Ishikawa (cell line): ENCODE data around the gene CSKMT.

ENCODE experiments used
- CEBPB ChIP-seq: IDR thresholded peaks from 2 replicates; pipeline ENCODE4 v1.6.1; 2012
- CREB1 ChIP-seq: IDR thresholded peaks from 2 replicates; pipeline ENCODE4 v1.6.1; 2012; ENCODE audit warnings: low read depth
- EGR1 ChIP-seq: IDR thresholded peaks from 2 replicates; pipeline ENCODE4 v1.6.1; 2012
- EP300 ChIP-seq: IDR thresholded peaks from 2 replicates; pipeline ENCODE4 v1.6.1; 2012; ENCODE audit warnings: borderline replicate concordance
- FOXM1 ChIP-seq: IDR thresholded peaks from 2 replicates; pipeline ENCODE4 v1.6.1; 2012; ENCODE audit warnings: low read depth, borderline replicate concordance
- MAX ChIP-seq: IDR thresholded peaks from 2 replicates; pipeline ENCODE4 v1.6.1; 2012
- NFIC ChIP-seq: IDR thresholded peaks from 2 replicates; pipeline ENCODE4 v1.6.1; 2012
- RAD21 ChIP-seq: IDR thresholded peaks from 2 replicates; pipeline ENCODE4 v1.6.1; 2012; ENCODE audit warnings: low read depth
- REST ChIP-seq: IDR thresholded peaks from 2 replicates; pipeline ENCODE4 v1.6.1; 2012; ENCODE audit warnings: low read depth, mild to moderate bottlenecking
- TAF1 ChIP-seq: IDR thresholded peaks from 2 replicates; pipeline ENCODE4 v1.6.1; 2012; ENCODE audit warnings: low read depth, mild to moderate bottlenecking
- TCF12 ChIP-seq: IDR thresholded peaks from 2 replicates; pipeline ENCODE4 v1.6.1; 2012; ENCODE audit warnings: low read depth
- TEAD4 ChIP-seq: IDR thresholded peaks from 2 replicates; pipeline ENCODE4 v1.6.1; 2012
- USF1 ChIP-seq: IDR thresholded peaks from 2 replicates; pipeline ENCODE4 v1.6.1; 2012
- YY1 ChIP-seq: IDR thresholded peaks from 2 replicates; pipeline ENCODE4 v1.6.1; 2012; ENCODE audit warnings: low read depth
- ZBTB7A ChIP-seq: IDR thresholded peaks from 2 replicates; pipeline ENCODE4 v1.6.1; 2012; ENCODE audit warnings: low read depth

Gene CSKMT

GRCh38 chr11:62664405-62665074 is 572 bp upstream of the CSKMT start:
- TF ChIP-seq FOXM1 (no peak), MAX (peak; percentile 10; the same call in 1 of the 2 replicates)

GRCh38 chr11:62665599-62666258 is 617 bp downstream of the CSKMT start:
- no peak for TF ChIP-seq RAD21
- TF ChIP-seq CEBPB = no peak
- TF ChIP-seq EP300 = 0 out of 2 replicates have a peak, but pooled peaks have one; percentile 32
- TF ChIP-seq MAX = peak; percentile 47
- TF ChIP-seq FOXM1 = no peak
- TF ChIP-seq ZBTB7A = no peak
- no peak for TF ChIP-seq TEAD4
- no peak for TF ChIP-seq EGR1
- no peak for TF ChIP-seq TAF1
- no peak for TF ChIP-seq USF1
- no peak for TF ChIP-seq CREB1
- TF ChIP-seq REST = no peak
- TF ChIP-seq NFIC = 0 out of 2 replicates have a peak, but pooled peaks have one; percentile 1
- TF ChIP-seq TCF12 = no peak
- no peak for TF ChIP-seq YY1

- TF ChIP-seq MAX (no peak), REST (no peak), EGR1 (no peak), TEAD4 (no peak), TCF12 (no peak), ZBTB7A (no peak), USF1 (no peak), TAF1 (no peak), FOXM1 (no peak), RAD21 (no peak), CREB1 (no peak), NFIC (no peak), EP300 (no peak)
Measured at GRCh38 chr11:62666259-62666926, 1.3 kb downstream of the CSKMT start.

- no peak for TF ChIP-seq EGR1
- TF ChIP-seq TEAD4 = no peak
- no peak for TF ChIP-seq CREB1
- no peak for TF ChIP-seq YY1
- TF ChIP-seq ZBTB7A = no peak
- TF ChIP-seq REST = no peak
- TF ChIP-seq CEBPB = no peak
- TF ChIP-seq USF1 = no peak
- no peak for TF ChIP-seq EP300
- no peak for TF ChIP-seq TCF12
- TF ChIP-seq RAD21 = no peak
- no peak for TF ChIP-seq MAX
- no peak for TF ChIP-seq FOXM1
- no peak for TF ChIP-seq NFIC
- TF ChIP-seq TAF1 = no peak
Measured at GRCh38 chr11:62667460-62667859, 2.3 kb downstream of the CSKMT start.
